ENCODE measurements around the gene CDK2AP2.

CDK2AP2 gene

GRCh38 chr11:67494371-67495233, 13.4 kb downstream of the CDK2AP2 start:
- Histone ChIP-seq H3K4me1 (ENCODE audit: control insufficient read depth, insufficient read depth, low read length) (peaks cover 6% of the 10 kb centered on the region), H3K9ac (ENCODE audit: low read length in 2 of 2) (no peak overlapping the region), H3K36me3 (ENCODE audit: control insufficient read depth in 2 of 2, insufficient read depth in 2 of 2, low read length in 2 of 2) (peaks cover 0 to 15% of the 10 kb centered on the region in 2 donors), H3K27ac (ENCODE audit: low read length) (no peak overlapping the region), H3K9me3 (ENCODE audit: control insufficient read depth in 2 of 2, low read length in 2 of 2) (no peaks in the 10 kb centered on the region), H3K27me3 (ENCODE audit: control insufficient read depth in 1 of 2, insufficient read depth in 2 of 2, low read length in 2 of 2) (no peaks in the 10 kb centered on the region), H3K4me3 (ENCODE audit: low read length in 2 of 2) (no peak overlapping the region)

DNA sequence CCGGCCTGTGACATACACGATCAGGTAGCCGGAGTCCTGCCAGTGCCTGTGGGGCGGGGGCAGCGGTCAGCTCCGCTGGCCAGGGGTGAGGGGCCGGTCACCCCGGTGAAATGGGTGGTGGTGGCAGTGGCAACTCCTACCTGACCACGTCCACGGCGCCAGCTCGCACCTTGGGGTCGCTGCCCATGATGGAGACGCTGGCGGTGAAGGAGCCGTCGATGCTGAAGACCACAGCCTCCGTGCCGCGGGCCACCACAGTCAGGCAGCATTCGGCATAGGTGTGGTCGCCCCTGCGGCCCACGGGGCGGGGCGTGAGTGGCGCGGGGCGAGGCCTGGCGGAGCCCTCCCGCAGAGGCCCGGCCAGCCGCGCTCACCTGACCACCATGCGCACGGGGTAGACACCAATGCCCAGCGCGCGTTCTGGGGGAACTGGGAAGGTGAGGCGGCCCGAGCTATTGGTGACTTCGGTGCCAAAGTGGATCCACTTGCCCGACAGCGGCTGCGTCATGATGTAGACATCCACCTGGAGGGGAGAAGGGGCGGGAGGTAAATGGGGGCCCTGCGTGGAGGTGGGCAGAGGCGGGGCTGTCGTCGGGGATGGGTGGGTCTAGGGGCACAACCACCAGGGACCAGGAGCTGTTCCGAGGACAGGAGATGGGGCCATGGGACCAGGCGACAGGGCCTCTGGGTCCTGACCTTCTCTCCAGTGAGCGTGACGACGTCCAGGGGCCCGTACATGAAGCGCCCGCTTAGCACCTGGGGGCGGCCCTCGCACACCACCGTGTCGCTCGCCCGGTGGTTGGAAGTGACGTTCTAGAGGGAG, 14.2 kb downstream of the CDK2AP2 start:
- peaks cover 6% of the 10 kb centered on the region for H3K4me1 ChIP-seq (ENCODE audit: control insufficient read depth, insufficient read depth, low read length)
- H3K9ac ChIP-seq (ENCODE audit: low read length in 2 of 2), result no peak overlapping the region
- no peaks in the 10 kb centered on the region for H3K9me3 ChIP-seq (ENCODE audit: control insufficient read depth in 2 of 2, low read length in 2 of 2)
- no peak overlapping the region for H3K27ac ChIP-seq (ENCODE audit: low read length)
- H3K36me3 ChIP-seq (ENCODE audit: control insufficient read depth in 2 of 2, insufficient read depth in 2 of 2, low read length in 2 of 2), result peaks cover 0 to 20% of the 10 kb centered on the region in 2 donors
- H3K27me3 ChIP-seq (ENCODE audit: control insufficient read depth in 1 of 2, insufficient read depth in 2 of 2, low read length in 2 of 2), result no peaks in the 10 kb centered on the region
- H3K4me3 ChIP-seq (ENCODE audit: low read length in 2 of 2), result no peak overlapping the region

- Histone ChIP-seq H3K9ac (ENCODE audit: low read length in 2 of 2) (no peak overlapping the region), H3K36me3 (ENCODE audit: control insufficient read depth in 2 of 2, insufficient read depth in 2 of 2, low read length in 2 of 2) (peaks cover 0 to 21% of the 10 kb centered on the region in 2 donors), H3K4me3 (ENCODE audit: low read length in 2 of 2) (no peak overlapping the region), H3K9me3 (ENCODE audit: control insufficient read depth in 2 of 2, low read length in 2 of 2) (no peaks in the 10 kb centered on the region), H3K4me1 (ENCODE audit: control insufficient read depth, insufficient read depth, low read length) (peaks cover 6% of the 10 kb centered on the region), H3K27ac (ENCODE audit: low read length) (no peak overlapping the region), H3K27me3 (ENCODE audit: control insufficient read depth in 1 of 2, insufficient read depth in 2 of 2, low read length in 2 of 2) (no peaks in the 10 kb centered on the region)
These were observed 15.0 kb downstream of the CDK2AP2 start for GRCh38 chr11:67492801-67493547.

- Histone ChIP-seq H3K9me3 (ENCODE audit: control insufficient read depth in 2 of 2, low read length in 2 of 2) (no peaks in the 10 kb centered on the region), H3K27me3 (ENCODE audit: control insufficient read depth in 1 of 2, insufficient read depth in 2 of 2, low read length in 2 of 2) (no peaks in the 10 kb centered on the region), H3K36me3 (ENCODE audit: control insufficient read depth in 2 of 2, insufficient read depth in 2 of 2, low read length in 2 of 2) (peaks cover 4 to 22% of the 10 kb centered on the region in 2 donors), H3K27ac (ENCODE audit: low read length) (no peak overlapping the region), H3K4me3 (ENCODE audit: low read length in 2 of 2) (no peak overlapping the region), H3K9ac (ENCODE audit: low read length in 2 of 2) (no peak overlapping the region), H3K4me1 (ENCODE audit: control insufficient read depth, insufficient read depth, low read length) (peaks cover 6% of the 10 kb centered on the region)
These were observed 15.8 kb downstream of the CDK2AP2 start for GRCh38 chr11:67492069-67492727.

DNA sequence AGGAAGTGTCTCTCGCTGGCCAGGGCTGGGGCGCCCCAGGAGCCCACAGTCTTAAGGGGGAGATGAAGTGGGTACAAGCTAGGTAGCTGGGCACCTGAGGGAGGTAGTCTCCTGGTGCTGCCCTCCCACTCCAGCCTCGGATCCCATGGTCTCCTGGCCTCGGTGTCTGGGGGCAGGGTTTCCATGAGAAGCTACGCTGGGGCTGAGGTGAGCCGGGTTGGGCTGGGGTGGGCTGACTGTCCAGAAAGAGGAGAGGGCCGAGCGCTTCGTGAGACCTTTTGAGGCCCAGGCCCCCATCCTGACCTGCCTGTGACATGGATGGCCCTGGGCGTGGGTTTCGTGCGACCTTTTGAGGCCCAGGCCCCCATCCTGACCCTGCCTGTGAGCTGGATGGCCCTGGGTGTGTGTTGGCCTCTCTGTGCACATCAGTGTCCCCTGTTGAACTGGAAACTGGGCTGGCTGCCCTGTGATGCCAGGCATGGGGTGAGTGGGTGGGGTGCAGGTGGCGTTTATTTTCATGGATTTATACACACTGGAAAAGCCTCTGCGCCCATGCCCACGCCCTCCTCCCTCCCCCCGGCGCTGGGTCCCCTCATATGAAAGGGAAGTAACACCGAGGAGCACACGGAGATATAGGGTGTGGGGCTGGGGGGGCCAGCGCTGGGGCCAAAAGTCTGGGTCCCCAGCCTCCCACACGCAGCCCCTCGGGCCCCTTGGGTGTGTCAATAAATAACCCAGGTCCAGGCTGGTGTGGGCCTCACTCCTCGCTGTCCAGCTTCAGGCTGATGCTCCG, 16.5 kb downstream of the CDK2AP2 start:
- peaks cover 4 to 24% of the 10 kb centered on the region in 2 donors for H3K36me3 ChIP-seq (ENCODE audit: control insufficient read depth in 2 of 2, insufficient read depth in 2 of 2, low read length in 2 of 2)
- H3K27ac ChIP-seq (ENCODE audit: low read length), result no peak overlapping the region

DNA sequence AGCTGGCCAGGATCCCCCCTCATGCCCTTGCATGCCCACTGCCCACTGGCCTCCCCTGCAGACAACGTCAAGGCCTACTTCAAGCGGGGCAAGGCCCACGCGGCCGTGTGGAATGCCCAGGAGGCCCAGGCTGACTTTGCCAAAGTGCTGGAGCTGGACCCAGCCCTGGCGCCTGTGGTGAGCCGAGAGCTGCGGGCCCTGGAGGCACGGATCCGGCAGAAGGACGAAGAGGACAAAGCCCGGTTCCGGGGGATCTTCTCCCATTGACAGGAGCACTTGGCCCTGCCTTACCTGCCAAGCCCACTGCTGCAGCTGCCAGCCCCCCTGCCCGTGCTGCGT, 17.3 kb downstream of the CDK2AP2 start:
- no peak overlapping the region for H3K27ac ChIP-seq (ENCODE audit: low read length)
- no peaks in the 10 kb centered on the region for H3K9me3 ChIP-seq (ENCODE audit: control insufficient read depth in 2 of 2, low read length in 2 of 2)
- H3K4me1 ChIP-seq (ENCODE audit: control insufficient read depth, insufficient read depth, low read length), result peaks cover 6% of the 10 kb centered on the region
- no peak overlapping the region for H3K9ac ChIP-seq (ENCODE audit: low read length in 2 of 2)
- H3K36me3 ChIP-seq (ENCODE audit: control insufficient read depth in 2 of 2, insufficient read depth in 2 of 2, low read length in 2 of 2), result peaks cover 4 to 24% of the 10 kb centered on the region in 2 donors
- no peaks in the 10 kb centered on the region for H3K27me3 ChIP-seq (ENCODE audit: control insufficient read depth in 1 of 2, insufficient read depth in 2 of 2, low read length in 2 of 2)
- H3K4me3 ChIP-seq (ENCODE audit: low read length in 2 of 2), result no peak overlapping the region

More for the DNA sequence above, 16.5 kb downstream of the CDK2AP2 start:
- peaks cover 6% of the 10 kb centered on the region for H3K4me1 ChIP-seq (ENCODE audit: control insufficient read depth, insufficient read depth, low read length)
- H3K4me3 ChIP-seq (ENCODE audit: low read length in 2 of 2), result no peak overlapping the region
- H3K9me3 ChIP-seq (ENCODE audit: control insufficient read depth in 2 of 2, low read length in 2 of 2), result no peaks in the 10 kb centered on the region
- H3K9ac ChIP-seq (ENCODE audit: low read length in 2 of 2), result no peak overlapping the region
- no peaks in the 10 kb centered on the region for H3K27me3 ChIP-seq (ENCODE audit: control insufficient read depth in 1 of 2, insufficient read depth in 2 of 2, low read length in 2 of 2)

DNA sequence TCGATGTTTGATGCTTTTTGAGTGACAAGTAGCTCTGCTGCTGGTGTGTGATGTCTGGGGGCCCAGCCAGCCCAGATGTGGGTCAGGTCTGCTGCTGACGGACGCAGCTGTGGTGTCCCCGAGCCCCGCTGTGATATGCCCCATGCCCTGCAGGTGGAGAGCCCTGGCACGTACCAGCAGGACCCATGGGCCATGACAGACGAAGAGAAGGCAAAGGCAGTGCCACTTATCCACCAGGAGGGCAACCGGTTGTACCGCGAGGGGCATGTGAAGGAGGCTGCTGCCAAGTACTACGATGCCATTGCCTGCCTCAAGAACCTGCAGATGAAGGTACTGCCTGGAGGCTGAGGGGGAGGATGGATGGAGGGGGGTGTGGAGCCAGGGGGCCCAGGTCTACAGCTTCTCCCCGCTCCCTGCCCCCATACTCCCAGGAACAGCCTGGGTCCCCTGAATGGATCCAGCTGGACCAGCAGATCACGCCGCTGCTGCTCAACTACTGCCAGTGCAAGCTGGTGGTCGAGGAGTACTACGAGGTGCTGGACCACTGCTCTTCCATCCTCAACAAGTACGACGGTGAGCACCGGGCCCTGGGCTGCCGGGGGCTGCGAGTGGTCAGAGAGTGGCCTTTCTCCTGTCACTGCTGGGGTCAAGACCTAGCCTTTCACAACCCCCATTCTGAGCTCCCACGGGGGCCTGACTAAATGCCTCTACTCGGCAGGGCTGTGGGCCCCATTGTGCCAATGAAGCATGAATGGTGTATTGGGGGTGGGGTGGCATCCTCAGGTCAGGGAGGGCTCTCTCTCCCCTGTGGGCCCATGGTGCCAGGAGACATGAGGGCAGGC, 17.9 kb downstream of the CDK2AP2 start:
- peaks cover 6% of the 10 kb centered on the region for H3K4me1 ChIP-seq (ENCODE audit: control insufficient read depth, insufficient read depth, low read length)
- no peaks in the 10 kb centered on the region for H3K9me3 ChIP-seq (ENCODE audit: control insufficient read depth in 2 of 2, low read length in 2 of 2)
- peaks cover 4 to 24% of the 10 kb centered on the region in 2 donors for H3K36me3 ChIP-seq (ENCODE audit: control insufficient read depth in 2 of 2, insufficient read depth in 2 of 2, low read length in 2 of 2)
- H3K27ac ChIP-seq (ENCODE audit: low read length), result no peak overlapping the region
- no peak overlapping the region for H3K4me3 ChIP-seq (ENCODE audit: low read length in 2 of 2)
- H3K27me3 ChIP-seq (ENCODE audit: control insufficient read depth in 1 of 2, insufficient read depth in 2 of 2, low read length in 2 of 2), result no peaks in the 10 kb centered on the region
- no peak overlapping the region for H3K9ac ChIP-seq (ENCODE audit: low read length in 2 of 2)

- H3K36me3 ChIP-seq (ENCODE audit: control insufficient read depth in 2 of 2, insufficient read depth in 2 of 2, low read length in 2 of 2), result peaks cover 4 to 24% of the 10 kb centered on the region in 2 donors
- no peak overlapping the region for H3K27ac ChIP-seq (ENCODE audit: low read length)
These were observed 18.6 kb downstream of the CDK2AP2 start for GRCh38 chr11:67489203-67489884.

More at GRCh38 chr11:67489203-67489884, 18.6 kb downstream of the CDK2AP2 start:
- Histone ChIP-seq H3K4me1 (ENCODE audit: control insufficient read depth, insufficient read depth, low read length) (peaks cover 10% of the 10 kb centered on the region), H3K9ac (ENCODE audit: low read length in 2 of 2) (no peak overlapping the region), H3K4me3 (ENCODE audit: low read length in 2 of 2) (no peak overlapping the region), H3K27me3 (ENCODE audit: control insufficient read depth in 1 of 2, insufficient read depth in 2 of 2, low read length in 2 of 2) (no peaks in the 10 kb centered on the region), H3K9me3 (ENCODE audit: control insufficient read depth in 2 of 2, low read length in 2 of 2) (no peaks in the 10 kb centered on the region)
